Right lobe of liver (tissue), 4 donors: ENCODE measurements around the gene XRCC6.

ENCODE experiments used
- POLR2A ChIP-seq: fragments of 450-650 bp; IDR thresholded peaks from one replicate; pipeline ENCODE4 v1.6.1; 2017; ENCODE audit warnings: antibody characterized with exemption, mild to moderate bottlenecking
- TF ChIP-seq, protein P1 (sequence below), 4 donors: fragments of 200-600 bp in 3 of 4; fragments of 450-650 bp in 1 of 4; IDR thresholded peaks; one replicate each; pipeline versions ENCODE4 v1.5.1 to v1.8.0; 2016 to 2022; ENCODE audit warnings: antibody characterized with exemption in 4 of 4, mild to moderate bottlenecking in 2 of 4
- donor health status: DM: no; HTN: no; CAD: no.
- donor health status: DM: no; HTN: no; CAD: no.
- donor health status: DM: no; HTN: yes; CAD: no.

DNA sequence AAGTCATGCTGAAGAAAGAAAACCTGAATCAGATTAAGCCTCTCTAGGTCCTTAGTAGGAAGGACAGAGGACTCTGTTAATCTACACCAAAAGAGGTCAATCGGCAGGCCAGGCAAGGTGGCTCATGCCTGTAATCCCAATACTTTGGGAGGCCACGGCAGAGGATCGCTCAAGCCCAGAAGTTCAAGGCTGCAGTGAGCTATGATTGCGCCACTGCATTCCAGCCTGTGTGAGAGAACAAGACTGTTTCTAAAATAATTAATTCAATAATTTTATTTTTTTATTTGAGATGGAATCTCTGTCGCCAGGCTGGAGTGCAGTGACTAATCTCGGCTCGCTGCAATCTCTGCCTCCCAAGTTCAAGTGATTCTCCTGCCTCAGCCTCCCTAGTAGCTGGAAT, 4.5 kb downstream of the XRCC6 start:
- TF ChIP-seq, protein P1, sequence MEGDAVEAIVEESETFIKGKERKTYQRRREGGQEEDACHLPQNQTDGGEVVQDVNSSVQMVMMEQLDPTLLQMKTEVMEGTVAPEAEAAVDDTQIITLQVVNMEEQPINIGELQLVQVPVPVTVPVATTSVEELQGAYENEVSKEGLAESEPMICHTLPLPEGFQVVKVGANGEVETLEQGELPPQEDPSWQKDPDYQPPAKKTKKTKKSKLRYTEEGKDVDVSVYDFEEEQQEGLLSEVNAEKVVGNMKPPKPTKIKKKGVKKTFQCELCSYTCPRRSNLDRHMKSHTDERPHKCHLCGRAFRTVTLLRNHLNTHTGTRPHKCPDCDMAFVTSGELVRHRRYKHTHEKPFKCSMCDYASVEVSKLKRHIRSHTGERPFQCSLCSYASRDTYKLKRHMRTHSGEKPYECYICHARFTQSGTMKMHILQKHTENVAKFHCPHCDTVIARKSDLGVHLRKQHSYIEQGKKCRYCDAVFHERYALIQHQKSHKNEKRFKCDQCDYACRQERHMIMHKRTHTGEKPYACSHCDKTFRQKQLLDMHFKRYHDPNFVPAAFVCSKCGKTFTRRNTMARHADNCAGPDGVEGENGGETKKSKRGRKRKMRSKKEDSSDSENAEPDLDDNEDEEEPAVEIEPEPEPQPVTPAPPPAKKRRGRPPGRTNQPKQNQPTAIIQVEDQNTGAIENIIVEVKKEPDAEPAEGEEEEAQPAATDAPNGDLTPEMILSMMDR (IDR thresholded peaks at IDR 0.05): no peak
- TF ChIP-seq POLR2A: no peak
